CD4-positive, alpha-beta memory T cell (primary cell): Measurements from ENCODE around the gene RABGAP1L. TPM values are rescaled to one million over a fixed set of nuclear protein-coding genes. Genes with fewer than 3 reads are reported as not detected.

Source experiments
- CTCF ChIA-PET: fragments of 350-600 bp; sonication (Branson Sonifier 250); formaldehyde crosslinking; loops from one replicate; lab custom pipeline; 2021; ENCODE audit warnings: inconsistent platforms; ENCODE audit not compliant: partially characterized antibody; lab: Charles Lee
- POLR2A ChIA-PET: fragments of 350-600 bp; sonication (Branson Sonifier 250); formaldehyde crosslinking; loops from one replicate; lab custom pipeline; 2021; ENCODE audit not compliant: partially characterized antibody; lab: Charles Lee
- DNase-seq, 5 donors: peaks; one replicate each; pipeline versions ENCODE4 v3.0.0 to v3.0.0-alpha.2; 2020 to 2022; ENCODE audit warnings: mixed read lengths in 1 of 5
- H3K27ac ChIP-seq: one replicate; pipeline ENCODE4 v1.7.0; 2013; ENCODE audit warnings: low read depth, low read length
- H3K27me3 ChIP-seq: 2 replicates; pipeline ENCODE4 v1.7.0; 2013; ENCODE audit warnings: mild to moderate bottlenecking, low read length, moderate library complexity; ENCODE audit not compliant: insufficient read depth
- H3K36me3 ChIP-seq: 2 replicates; pipeline ENCODE4 v1.7.0; 2013; ENCODE audit warnings: mild to moderate bottlenecking, low read length, moderate library complexity; ENCODE audit not compliant: insufficient read depth
- H3K4me1 ChIP-seq: 2 replicates; pipeline ENCODE4 v1.7.0; 2013; ENCODE audit warnings: mild to moderate bottlenecking, low read length, moderate library complexity; ENCODE audit not compliant: insufficient read depth
- H3K4me3 ChIP-seq, 2 donors: one replicate each; pipeline ENCODE4 v1.7.0; 2013; ENCODE audit warnings: low read length in 2 of 2, mild to moderate bottlenecking in 1 of 2
- H3K9me3 ChIP-seq, 2 donors: one replicate each; pipeline ENCODE4 v1.7.0; 2013; ENCODE audit warnings: low read length in 2 of 2, control low read depth in 1 of 2; ENCODE audit not compliant: control insufficient read depth in 1 of 2
- H3K27ac Mint-ChIP-seq, 7 donors: one replicate each; pipeline ENCODE4 v1.8.0; 2020 to 2021; ENCODE audit warnings: mixed read lengths in 7 of 7, mild to moderate bottlenecking in 6 of 7, inconsistent platforms in 3 of 7, moderate library complexity in 3 of 7
- H3K27me3 Mint-ChIP-seq, 2 donors: one replicate each; pipeline ENCODE4 v1.8.0; 2020 to 2021; ENCODE audit warnings: mixed read lengths in 2 of 2
- H3K36me3 Mint-ChIP-seq, 2 donors: one replicate each; pipeline ENCODE4 v1.8.0; 2020 to 2021; ENCODE audit warnings: mixed read lengths in 2 of 2, inconsistent platforms in 1 of 2, mild to moderate bottlenecking in 1 of 2
- H3K4me1 Mint-ChIP-seq, 4 donors: one replicate each; pipeline ENCODE4 v1.8.0; 2020 to 2021; ENCODE audit warnings: mixed read lengths in 4 of 4, mild to moderate bottlenecking in 1 of 4
- H3K4me3 Mint-ChIP-seq, 8 donors: one replicate each; pipeline ENCODE4 v1.8.0; 2020 to 2021; ENCODE audit warnings: mixed read lengths in 8 of 8, mild to moderate bottlenecking in 7 of 8, moderate library complexity in 6 of 8, inconsistent platforms in 3 of 8
- H3K9me3 Mint-ChIP-seq, 8 donors: one replicate each; pipeline ENCODE4 v1.8.0; 2020 to 2021; ENCODE audit warnings: mixed read lengths in 8 of 8, mild to moderate bottlenecking in 5 of 8, inconsistent platforms in 3 of 8, moderate library complexity in 1 of 8
- intact Hi-C: fragments of 100-400 bp; cut with micrococcal nuclease; formaldehyde crosslinking; loops from one replicate; pipeline ENCODE4 v1.15.1; 2023
- polyA plus RNA-seq, 2 donors: library from polyadenylated mRNA; unstranded; fragments of 300-500 nt; fragmentation: Illumina TruSeq; gene quantifications; one replicate each; pipeline ENCODE4 v1.2.3, GENCODE V29; 2021
- total RNA-seq, 2 experiments: library from RNA; stranded (reverse); gene quantifications; one replicate each; pipeline ENCODE4 v1.2.3, GENCODE V29; 2021

Gene RABGAP1L
- total and polyA plus RNA-seq, 4 experiments from 2014 or later, result 75.7 to 114 (median 96.8) TPM

DNA sequence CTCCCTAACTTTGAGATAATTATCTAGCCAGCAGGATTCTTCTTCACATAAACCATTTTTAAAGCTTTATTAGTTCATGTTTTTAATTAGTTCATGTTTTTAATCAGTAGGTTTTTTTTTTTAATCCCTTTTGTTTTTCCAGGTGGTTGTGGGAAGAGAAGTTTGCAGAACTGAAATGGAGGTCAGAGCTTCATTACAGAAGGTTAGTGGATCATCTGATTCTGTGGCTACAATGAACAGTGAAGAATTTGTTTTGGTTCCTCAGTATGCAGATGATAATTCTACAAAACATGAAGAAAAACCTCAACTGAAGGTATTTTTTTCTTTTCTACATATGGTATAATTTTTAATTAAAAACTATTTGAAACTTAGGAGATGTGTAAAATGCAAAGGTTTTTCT is 59.7 kb downstream of the RABGAP1L start:
- Histone ChIP-seq H3K4me3 (no peak overlapping the region), H3K27me3 (no peaks in the 10 kb centered on the region), H3K4me1 (no peaks in the 10 kb centered on the region), H3K27ac (no peak overlapping the region), H3K36me3 (peaks cover 11% of the 10 kb centered on the region), H3K9me3 (no peaks in the 10 kb centered on the region)
- ChIA-PET CTCF (interaction anchor here (0.5 to 1.8 kb wide), 7 partner anchors 8 to 789 kb away, joined by 3 to 20 read pairs (median 6); partner anchors contain the start of gene RC3H1), POLR2A (no interaction called here)
- no peak for DNase-seq
- H3K27ac Mint-ChIP-seq, result no peak overlapping the region
- no peaks in the 10 kb centered on the region for H3K9me3 Mint-ChIP-seq
- intact Hi-C loops, result loop anchor here (5.0 kb wide), 2 partner anchors 237 to 352 kb away; partner anchors contain the start of genes GAS5 and ZBTB37
- no peak overlapping the region for H3K4me3 Mint-ChIP-seq
- no peaks in the 10 kb centered on the region for H3K27me3 Mint-ChIP-seq
- peaks cover 19% of the 10 kb centered on the region in 2 donors for H3K36me3 Mint-ChIP-seq
- H3K4me1 Mint-ChIP-seq, result peaks cover 0 to 4% (median 2%) of the 10 kb centered on the region in 4 donors

DNA sequence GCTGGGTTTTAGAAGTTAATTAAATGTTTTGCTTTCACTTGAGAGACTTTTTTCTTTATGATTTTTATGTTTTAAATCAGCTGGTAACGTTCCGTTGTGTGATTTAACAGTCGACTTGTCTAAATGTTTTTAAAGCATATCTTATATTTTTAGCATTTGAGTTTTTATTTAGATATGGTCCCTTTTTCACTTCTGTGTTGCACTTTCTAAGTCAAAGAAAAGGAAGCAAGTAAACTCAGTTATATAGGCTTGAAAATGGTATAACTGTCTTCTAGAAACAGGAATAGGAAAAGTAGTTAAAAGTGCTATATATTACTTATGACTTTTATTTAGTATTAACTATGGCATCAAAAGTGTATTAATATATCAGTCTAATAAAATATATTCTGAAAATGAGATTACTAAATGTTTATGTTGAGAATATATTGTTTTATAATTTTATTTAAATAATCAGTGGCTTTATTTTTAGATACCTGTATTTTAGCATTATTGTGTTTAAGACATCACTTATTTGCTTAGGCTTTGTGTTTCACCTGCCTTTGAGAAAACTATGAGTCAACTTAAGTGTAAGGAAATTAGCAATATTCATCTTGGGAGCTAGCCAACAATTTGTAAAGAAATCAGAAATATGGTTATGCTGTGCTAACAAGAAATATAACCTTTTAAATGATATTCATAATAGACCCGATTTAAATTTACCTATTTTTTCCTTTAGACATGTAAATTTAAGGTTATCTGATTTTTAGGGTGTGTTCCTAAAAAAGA is 60.5 kb downstream of the RABGAP1L start:
- Histone ChIP-seq H3K4me3 (no peak overlapping the region), H3K36me3 (peaks cover 11% of the 10 kb centered on the region), H3K27me3 (no peaks in the 10 kb centered on the region), H3K4me1 (no peaks in the 10 kb centered on the region), H3K9me3 (no peaks in the 10 kb centered on the region), H3K27ac (no peak overlapping the region)
- ChIA-PET POLR2A (no interaction called here), CTCF (interaction anchor here (1.3 kb wide), 1 partner anchor 790 kb away, joined by 3 read pairs; no protein-coding TSS in a partner anchor)
- Mint-ChIP-seq H3K4me1 (peaks cover 0 to 4% (median 2%) of the 10 kb centered on the region in 4 donors), H3K36me3 (peaks cover 19 to 24% of the 10 kb centered on the region in 2 donors), H3K9me3 (no peaks in the 10 kb centered on the region), H3K4me3 (no peak overlapping the region), H3K27me3 (no peaks in the 10 kb centered on the region), H3K27ac (no peak overlapping the region)
- DNase-seq, result no peak
- intact Hi-C loops, result loop anchor here (5.0 kb wide), 2 partner anchors 237 to 352 kb away; partner anchors contain the start of genes GAS5 and ZBTB37

DNA sequence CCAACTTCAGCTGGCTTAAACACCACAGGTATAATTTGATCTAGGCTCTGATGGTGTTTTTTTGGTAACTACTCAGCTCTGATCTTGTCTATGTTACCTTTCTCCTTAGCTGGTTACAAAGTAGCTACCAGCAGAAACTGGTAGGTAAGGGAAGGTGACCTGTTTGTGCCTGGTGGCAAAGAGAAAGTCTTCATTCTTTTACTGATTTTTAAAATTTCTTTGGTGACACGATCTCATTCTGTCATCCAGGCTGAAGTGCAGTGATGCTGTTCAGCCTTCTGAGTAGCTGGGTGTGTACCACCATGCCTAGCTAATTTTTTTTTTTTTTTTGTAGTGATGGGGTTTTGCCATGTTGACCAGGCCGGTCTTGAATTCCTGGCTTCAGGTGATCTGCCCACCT is 62.4 kb downstream of the RABGAP1L start:
- CTCF ChIA-PET, result interaction anchor here (0.7 to 0.9 kb wide), 4 partner anchors 15 to 792 kb away, joined by 3 to 6 read pairs (median 3); no protein-coding TSS in a partner anchor
- H3K4me1 Mint-ChIP-seq, result peaks cover 0 to 9% (median 6%) of the 10 kb centered on the region in 4 donors
- POLR2A ChIA-PET, result no interaction called here

DNA sequence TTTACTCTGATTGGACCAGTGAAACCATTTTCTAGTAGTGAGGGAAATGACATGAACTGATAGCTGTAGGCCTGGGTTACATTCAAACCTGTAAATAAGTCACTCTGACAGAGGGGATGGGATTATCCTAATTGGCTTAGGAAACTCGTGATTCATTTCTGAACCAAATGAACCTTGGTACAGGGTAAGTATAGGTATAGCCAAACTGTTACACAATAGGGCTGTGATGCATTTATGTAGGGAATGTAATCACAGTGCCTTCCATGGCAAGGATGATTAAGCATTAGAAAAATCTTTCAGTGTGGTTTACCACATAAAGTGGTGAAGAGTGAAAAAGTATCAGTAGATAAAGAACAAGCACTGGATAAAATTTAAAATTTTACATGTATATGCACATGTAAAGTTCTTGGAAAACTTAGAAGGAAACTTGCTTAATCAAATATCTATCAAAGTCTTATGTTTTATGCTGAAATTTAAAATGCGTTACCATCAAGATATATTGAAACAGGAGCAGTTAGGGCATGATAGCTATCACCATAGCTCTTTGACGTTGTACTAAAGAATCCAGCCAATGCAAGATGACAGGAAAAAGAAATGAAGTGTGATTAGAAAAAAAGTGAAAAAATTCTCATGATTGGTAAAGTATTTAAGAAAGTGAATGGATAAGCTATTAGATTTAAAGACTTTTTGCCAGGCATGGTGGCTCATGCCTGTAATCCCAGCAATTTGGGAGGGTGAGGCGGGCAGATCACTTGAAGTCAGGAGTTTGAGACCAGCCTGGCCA is 63.0 kb downstream of the RABGAP1L start:
- no peaks in the 10 kb centered on the region for H3K27me3 ChIP-seq
- Mint-ChIP-seq H3K9me3 (no peaks in the 10 kb centered on the region), H3K27me3 (no peaks in the 10 kb centered on the region), H3K4me1 (peaks cover 0 to 10% (median 6%) of the 10 kb centered on the region in 4 donors), H3K36me3 (peaks cover 25 to 32% of the 10 kb centered on the region in 2 donors), H3K27ac (peak overlapping the region in 1 of 7 donors; percentile 22), H3K4me3 (no peak overlapping the region)
- CTCF ChIA-PET, result interaction anchor here (0.7 to 1.0 kb wide), 2 partner anchors 58 to 793 kb away, joined by 3 read pairs; no protein-coding TSS in a partner anchor
- H3K36me3 ChIP-seq, result peaks cover 11% of the 10 kb centered on the region
- intact Hi-C loops, result no loop called here
- POLR2A ChIA-PET, result no interaction called here
- H3K27ac ChIP-seq, result no peak overlapping the region
- DNase-seq, result no peak
- no peaks in the 10 kb centered on the region for H3K4me1 ChIP-seq
- no peaks in the 10 kb centered on the region for H3K9me3 ChIP-seq
- no peak overlapping the region for H3K4me3 ChIP-seq

More for the DNA sequence above, 62.4 kb downstream of the RABGAP1L start:
- Mint-ChIP-seq H3K27me3 (no peaks in the 10 kb centered on the region), H3K36me3 (peaks cover 24 to 31% of the 10 kb centered on the region in 2 donors), H3K27ac (no peak overlapping the region), H3K4me3 (no peak overlapping the region), H3K9me3 (no peaks in the 10 kb centered on the region)
- Histone ChIP-seq H3K36me3 (peaks cover 11% of the 10 kb centered on the region), H3K4me3 (no peak overlapping the region), H3K4me1 (no peaks in the 10 kb centered on the region), H3K9me3 (no peaks in the 10 kb centered on the region), H3K27ac (no peak overlapping the region), H3K27me3 (no peaks in the 10 kb centered on the region)
- DNase-seq, result no peak
- intact Hi-C loops, result no loop called here

GRCh38 chr1:174224641-174225040 is 65.3 kb downstream of the RABGAP1L start:
- Histone ChIP-seq H3K9me3 (no peaks in the 10 kb centered on the region), H3K4me3 (no peak overlapping the region), H3K36me3 (peaks cover 14% of the 10 kb centered on the region), H3K27me3 (no peaks in the 10 kb centered on the region), H3K27ac (no peak overlapping the region), H3K4me1 (no peaks in the 10 kb centered on the region)
- Mint-ChIP-seq H3K27me3 (no peaks in the 10 kb centered on the region), H3K4me3 (no peak overlapping the region), H3K27ac (peak overlapping the region in 1 of 7 donors; percentile 54), H3K4me1 (peaks cover 0 to 13% (median 6%) of the 10 kb centered on the region in 4 donors), H3K36me3 (peaks cover 39 to 40% of the 10 kb centered on the region in 2 donors), H3K9me3 (peaks cover 0 to 2% (median 0%) of the 10 kb centered on the region in 8 donors)
- ChIA-PET POLR2A (no interaction called here), CTCF (no interaction called here)
- intact Hi-C loops, result no loop called here
- DNase-seq, result no peak

GRCh38 chr1:174225499-174226204 is 66.3 kb downstream of the RABGAP1L start:
- intact Hi-C loops, result no loop called here
- Mint-ChIP-seq H3K4me1 (peaks cover 0 to 13% (median 6%) of the 10 kb centered on the region in 4 donors), H3K27ac (peak overlapping the region in 3 of 7 donors; percentile 8 to 56 (median 44)), H3K36me3 (peaks cover 43 to 48% of the 10 kb centered on the region in 2 donors), H3K9me3 (peaks cover 0 to 2% (median 0%) of the 10 kb centered on the region in 8 donors), H3K4me3 (no peak overlapping the region), H3K27me3 (no peaks in the 10 kb centered on the region)
- POLR2A ChIA-PET, result no interaction called here
- Histone ChIP-seq H3K4me1 (no peaks in the 10 kb centered on the region), H3K27me3 (no peaks in the 10 kb centered on the region), H3K9me3 (no peaks in the 10 kb centered on the region), H3K4me3 (no peak overlapping the region), H3K36me3 (peaks cover 14% of the 10 kb centered on the region), H3K27ac (no peak overlapping the region)
- CTCF ChIA-PET, result no interaction called here
- DNase-seq, result no peak
